GM13976 (cell line): ENCODE data around the gene IFNA8.

Source experiments
- DNase-seq: peaks from one replicate; pipeline ENCODE4 v3.0.0; 2012; ENCODE audit warnings: low spot score
- in situ Hi-C: fragments of 300-500 bp; cut with MboI; formaldehyde crosslinking; loops from one replicate; pipeline ENCODE4 v1.12.0; 2022; ENCODE audit warnings: low sequenced_read_pairs, mixed read lengths, inconsistent platforms; ENCODE audit not compliant: unreplicated experiment
- TF ChIP-seq, protein P1 (sequence below): IDR thresholded peaks from 2 replicates; pipeline ENCODE4 v1.5.1; 2012; ENCODE audit warnings: borderline replicate concordance, mild to moderate bottlenecking; ENCODE audit not compliant: insufficient read depth; ENCODE audit errors: extremely low read depth, missing control alignments, control extremely low read depth

The IFNA8 gene

DNA sequence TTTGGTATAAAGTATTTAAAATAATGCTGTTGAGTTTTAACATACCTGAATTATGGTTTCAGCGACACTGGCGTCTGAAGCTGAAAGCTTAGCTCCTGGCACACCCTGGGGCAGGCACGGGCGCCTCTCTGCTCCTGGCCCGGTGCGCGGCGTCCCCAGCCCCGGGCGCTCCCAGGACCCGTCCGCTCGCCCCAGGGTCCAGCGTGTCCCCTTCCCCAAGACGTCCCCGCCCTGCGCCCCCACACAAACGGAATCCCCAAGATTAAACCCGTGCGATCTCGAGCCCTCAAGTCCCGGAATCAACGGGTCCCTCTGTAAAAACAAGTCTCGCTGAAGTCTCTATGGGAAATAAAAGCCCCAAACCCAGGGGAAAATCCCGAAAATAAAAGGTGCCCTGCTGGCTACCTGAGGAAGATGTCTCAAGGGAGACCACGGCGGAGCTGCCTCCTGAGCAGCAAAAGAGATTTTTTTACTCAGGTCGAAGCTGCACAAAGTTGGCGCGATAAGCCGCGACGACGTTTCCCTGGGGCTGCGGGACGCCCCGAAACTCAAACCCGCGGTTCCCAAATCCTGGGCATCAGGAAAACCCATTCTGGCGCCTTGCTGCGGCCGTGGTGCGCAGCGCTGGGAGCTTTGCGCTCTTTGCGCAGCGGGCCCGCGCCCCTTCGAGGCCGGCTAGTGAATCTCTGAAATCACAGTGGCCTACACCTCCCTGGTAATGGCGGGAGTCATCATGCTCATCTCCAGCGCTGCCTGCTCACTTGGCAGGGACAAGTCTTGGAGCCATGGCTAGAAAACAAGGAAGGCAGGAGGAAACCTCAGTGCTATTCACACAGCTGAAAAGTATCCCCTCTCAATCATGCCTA is 6.3 kb upstream of the IFNA8 start:
- in situ Hi-C loops = no loop called here
- TF ChIP-seq, protein P1, sequence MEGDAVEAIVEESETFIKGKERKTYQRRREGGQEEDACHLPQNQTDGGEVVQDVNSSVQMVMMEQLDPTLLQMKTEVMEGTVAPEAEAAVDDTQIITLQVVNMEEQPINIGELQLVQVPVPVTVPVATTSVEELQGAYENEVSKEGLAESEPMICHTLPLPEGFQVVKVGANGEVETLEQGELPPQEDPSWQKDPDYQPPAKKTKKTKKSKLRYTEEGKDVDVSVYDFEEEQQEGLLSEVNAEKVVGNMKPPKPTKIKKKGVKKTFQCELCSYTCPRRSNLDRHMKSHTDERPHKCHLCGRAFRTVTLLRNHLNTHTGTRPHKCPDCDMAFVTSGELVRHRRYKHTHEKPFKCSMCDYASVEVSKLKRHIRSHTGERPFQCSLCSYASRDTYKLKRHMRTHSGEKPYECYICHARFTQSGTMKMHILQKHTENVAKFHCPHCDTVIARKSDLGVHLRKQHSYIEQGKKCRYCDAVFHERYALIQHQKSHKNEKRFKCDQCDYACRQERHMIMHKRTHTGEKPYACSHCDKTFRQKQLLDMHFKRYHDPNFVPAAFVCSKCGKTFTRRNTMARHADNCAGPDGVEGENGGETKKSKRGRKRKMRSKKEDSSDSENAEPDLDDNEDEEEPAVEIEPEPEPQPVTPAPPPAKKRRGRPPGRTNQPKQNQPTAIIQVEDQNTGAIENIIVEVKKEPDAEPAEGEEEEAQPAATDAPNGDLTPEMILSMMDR = peak; percentile 17

DNA sequence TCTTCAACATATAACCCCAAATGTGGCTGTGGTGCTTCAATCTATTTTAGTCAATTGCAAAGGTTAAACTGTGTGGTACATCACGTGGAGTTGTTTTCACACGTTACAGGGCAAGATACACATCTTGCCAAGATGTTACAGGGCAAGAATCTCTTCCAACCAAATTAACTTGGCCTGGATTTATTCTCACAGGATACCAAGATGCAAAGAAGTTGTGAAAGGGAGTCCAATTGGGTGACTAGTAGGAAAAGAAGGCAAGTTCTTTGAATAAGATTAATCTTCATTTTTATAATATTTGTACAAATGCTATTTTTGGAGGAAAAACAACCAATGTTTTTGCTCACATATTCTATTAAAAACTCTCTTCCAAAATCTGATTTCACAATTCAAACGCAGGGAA is 4.8 kb upstream of the IFNA8 start:
- TF ChIP-seq, protein P1 = no peak
- DNase-seq = no peak
- in situ Hi-C loops = no loop called here

More for the DNA sequence above, 6.3 kb upstream of the IFNA8 start:
- peak; percentile 34 for DNase-seq

- in situ Hi-C loops = no loop called here
- TF ChIP-seq, protein P1 = no peak
- DNase-seq = no peak
These were observed 3.2 kb downstream of the IFNA8 start for GRCh38 chr9:21412107-21412506.

DNA sequence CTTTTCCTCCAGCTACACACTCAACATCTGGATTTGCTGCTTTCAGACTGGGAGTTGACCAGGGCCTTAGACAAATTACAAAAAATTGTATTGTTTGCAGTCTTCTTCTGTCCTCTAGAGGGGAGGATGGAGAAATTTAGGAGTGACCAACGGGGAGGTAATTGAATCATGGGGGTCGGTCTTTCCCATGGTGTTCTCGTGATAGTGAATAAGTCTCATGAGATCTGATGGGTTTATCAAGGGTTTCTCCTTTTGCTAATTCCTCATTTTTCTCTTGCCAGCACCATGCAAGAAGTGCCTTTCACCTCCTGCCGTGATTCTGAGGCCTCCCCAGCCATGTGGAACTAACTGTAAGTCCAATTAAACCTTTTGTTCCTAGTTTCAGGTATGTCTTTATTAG is 4.2 kb downstream of the IFNA8 start:
- TF ChIP-seq, protein P1 = no peak

GRCh38 chr9:21413624-21414023 is 4.7 kb downstream of the IFNA8 start:
- DNase-seq = no peak
- in situ Hi-C loops = no loop called here
- TF ChIP-seq, protein P1 = peak; percentile 46

More for the DNA sequence above, 4.2 kb downstream of the IFNA8 start:
- in situ Hi-C loops = no loop called here
- no peak for DNase-seq

DNA sequence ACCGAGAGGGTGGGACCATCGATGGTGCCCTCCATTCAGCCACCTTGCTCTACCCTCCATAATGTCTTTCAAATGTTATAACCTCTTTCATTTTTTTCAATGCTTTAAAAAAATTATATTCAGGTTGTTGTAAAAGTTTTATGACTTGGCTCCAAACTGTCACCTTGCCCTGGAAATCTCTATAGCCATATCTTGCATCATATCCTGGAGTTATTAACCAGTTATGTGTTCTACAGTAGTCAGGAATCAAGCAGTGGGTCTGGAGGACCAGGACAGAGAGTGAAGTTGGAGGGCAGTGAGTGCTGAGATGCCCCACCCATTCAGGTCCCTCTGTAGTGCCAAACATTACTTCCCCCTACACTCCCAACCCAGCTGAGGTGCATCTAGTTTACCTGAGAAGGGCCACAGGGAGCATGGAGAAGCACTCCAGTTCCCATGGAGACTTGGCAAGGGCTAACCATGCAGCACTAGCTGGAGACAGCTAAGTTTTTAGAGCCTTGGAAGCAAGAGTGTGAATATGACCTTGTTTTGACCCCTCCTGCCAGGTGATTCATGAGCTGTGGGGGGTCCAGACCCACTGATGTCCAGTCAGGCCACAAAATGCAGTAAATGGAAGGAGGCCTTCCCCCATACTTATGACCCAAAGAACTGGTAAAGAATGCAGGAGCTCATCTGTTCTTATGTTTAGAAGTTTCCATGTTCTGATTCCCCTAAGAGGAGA is 5.5 kb downstream of the IFNA8 start:
- in situ Hi-C loops = no loop called here
- TF ChIP-seq, protein P1 = no peak
- DNase-seq = no peak
